Endometrium (tissue), 2 donors: ENCODE data around the gene PPIL3.

Experiments used
- FAIRE-seq: peaks from 2 replicates; lab custom pipeline; 2012; peaks lifted over from hg19 to GRCh38; lab: Jason Lieb, UNC
- donor health status: control.
- donor health status: control.

The PPIL3 gene

DNA sequence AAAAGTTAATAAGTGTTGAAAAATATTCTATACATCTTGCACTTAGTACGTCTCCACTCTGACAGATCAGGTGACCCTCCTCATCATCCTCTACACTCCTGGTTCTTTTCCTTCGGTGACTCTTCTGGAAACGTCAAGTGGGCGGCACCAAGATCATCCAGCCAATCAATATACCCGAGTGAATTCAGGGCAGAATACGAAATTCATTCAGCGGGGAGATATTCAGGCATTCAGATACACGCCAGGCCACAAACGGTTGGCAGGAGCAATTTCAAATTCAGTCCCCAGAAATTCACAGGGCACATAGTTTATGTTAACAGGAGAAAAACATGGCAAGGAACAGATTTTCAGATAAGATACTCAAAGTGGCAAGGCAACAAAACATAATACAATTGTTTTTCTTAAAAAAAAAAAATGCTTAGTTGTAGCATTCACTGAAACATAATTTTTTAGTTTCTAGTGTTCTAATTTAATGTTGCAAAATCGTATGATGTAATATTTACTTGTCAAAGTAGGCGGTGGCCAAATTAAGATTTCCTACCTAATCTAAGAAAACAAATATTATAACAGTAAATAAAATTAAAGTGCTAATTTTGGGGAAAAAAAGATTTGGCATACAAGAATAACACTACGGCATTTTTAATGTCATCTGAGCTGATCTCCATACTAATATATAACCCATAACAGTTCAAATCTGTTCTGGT, 28.6 kb downstream of the PPIL3 start:
- no peak for FAIRE-seq

DNA sequence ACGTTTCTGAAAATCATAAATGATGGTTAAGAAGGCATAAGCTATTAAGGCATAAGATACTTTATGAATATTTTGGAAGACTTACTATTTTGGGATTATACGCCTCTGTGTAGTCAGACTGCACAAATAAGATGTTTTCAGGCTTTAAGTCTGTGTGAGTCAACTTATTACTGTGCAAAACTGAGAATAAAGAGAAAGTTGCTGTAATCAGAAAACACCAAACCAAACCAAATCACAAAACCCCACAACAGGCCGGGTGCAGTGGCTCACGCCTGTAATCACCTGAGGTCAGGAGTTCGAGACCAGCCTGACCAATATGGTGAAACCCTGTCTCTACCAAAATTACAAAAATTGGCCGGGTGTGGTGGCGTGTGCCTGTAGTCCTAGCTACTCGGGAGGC, 32.1 kb downstream of the PPIL3 start:
- no peak for FAIRE-seq

DNA sequence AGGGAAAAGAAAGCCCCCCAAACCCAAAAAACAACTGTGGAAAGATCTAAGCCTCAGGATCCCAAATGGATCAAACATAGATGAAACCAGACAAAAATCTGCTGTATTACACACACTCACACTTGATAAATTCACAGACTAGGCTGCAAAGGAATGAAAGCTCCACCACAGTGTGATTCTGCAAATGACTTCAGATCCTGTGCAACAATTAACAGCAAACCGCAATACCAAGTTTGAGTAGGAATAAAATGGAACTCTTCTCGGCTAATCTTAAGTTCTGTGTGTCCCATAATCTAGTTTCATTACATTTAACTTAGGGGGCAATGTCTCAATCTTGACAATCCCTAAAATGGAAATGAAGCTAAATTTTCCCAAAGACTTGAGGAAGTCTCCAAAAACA, 36.3 kb downstream of the PPIL3 start:
- FAIRE-seq, result no peak

DNA sequence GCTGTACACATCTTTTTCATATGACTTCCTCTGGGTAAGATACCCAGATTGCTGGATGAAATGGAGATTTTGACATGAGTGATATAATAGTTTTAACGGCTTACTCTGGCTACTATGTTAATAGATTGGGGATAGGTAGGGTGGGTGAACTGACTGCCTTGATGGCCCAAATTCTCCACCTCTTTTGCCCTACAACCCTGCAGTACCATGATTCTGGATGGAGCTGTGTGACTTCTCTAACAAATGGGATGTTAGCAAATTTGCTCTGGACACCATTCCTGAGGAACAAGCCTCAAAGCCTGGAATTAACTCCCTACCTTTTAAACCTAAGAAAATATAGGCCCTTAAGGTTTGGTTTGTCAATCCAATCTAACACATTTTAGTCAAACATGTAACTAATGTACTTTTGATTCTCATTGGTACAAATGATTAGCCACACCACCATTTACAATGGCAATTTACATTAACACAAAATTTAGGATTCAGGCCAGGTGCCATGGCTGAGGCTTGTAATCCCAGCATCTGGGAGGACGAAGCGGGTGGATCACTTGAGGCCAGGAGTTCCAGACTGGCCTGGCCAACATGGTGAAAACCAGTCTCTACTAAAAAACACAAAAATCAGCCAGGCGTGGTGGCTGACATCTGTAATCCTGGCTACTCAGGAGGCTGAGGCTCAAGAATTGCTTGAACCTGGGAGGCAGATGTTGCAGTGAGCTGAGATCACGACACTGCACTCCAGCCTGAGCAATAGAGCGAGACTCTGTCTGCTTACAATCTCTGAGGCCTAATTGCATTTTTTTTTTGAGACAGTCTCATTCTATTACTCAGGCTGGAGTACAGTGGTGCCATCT, 37.3 kb downstream of the PPIL3 start:
- no peak for FAIRE-seq

DNA sequence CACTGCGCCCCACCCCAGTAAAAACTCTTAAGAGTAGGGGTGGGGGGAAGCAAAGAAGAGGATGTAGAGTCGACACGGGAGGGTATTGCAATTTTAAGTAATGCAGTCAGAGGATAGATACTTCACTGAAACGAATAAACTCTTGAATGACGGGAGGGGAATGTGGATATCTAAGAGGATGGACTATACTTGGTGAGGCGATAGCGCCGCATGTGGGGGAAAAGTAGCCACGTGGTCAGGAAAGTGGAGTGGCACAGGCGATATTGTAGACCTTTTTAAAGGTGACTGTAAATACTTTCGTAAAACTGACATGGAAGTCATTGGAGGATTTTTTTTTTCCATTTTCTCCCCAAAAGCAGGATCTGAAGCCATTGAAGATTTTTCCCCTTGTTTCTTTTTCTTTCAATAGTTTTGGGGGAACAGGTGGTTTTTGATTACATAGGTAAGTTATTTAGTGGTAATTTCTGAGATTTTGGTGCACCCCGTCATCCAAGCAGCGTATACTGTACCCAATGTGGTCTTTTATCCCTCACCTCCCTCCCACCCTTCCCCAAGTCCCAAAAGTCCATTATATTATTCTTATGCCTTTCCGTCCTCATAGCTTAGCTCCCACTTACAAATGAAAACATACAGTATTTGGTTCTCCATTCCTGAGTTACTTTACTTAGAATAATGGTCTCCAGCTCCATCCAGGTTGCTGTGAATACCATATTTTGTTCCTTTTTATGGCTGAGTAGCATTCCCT, 38.2 kb downstream of the PPIL3 start:
- FAIRE-seq, result no peak

DNA sequence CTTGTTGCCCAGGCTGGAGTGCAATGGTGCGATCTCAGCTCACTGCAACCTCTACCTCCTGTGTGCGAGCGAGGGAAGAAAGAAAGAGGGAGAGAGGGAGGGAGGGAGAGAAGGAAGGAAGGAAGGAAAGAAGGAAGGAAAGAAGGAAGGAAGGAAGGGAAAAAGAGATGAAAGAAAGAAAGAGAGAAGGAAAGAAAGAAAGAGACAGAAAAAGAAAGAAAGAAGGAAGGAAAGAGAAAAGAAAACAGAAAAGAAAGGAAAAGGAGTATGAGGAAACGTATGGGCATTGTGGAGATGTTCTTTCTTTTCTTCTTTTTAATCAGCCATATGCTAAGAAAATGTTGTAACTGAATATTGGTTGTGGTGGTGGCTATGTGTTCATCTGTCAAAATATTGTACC, 40.9 kb downstream of the PPIL3 start:
- FAIRE-seq, result no peak

DNA sequence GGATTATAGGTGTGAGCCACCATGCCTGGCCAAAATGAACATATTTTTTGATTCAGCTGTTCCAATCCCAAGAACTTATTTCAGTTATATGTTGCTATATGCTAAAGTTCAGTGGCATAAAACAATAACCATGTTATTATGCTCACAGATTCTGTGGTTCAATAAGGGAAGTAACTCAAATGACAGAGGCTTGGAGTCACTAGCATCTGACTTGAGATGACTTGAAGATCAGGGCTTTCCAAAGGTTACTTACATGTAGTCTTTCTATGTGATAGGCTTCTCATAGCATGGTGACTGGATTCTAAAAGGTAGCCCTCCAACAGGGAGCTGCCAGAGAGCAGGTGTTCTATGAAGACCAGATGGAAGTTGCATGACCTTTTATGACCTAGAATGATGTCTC, 41.6 kb downstream of the PPIL3 start:
- FAIRE-seq, result no peak

DNA sequence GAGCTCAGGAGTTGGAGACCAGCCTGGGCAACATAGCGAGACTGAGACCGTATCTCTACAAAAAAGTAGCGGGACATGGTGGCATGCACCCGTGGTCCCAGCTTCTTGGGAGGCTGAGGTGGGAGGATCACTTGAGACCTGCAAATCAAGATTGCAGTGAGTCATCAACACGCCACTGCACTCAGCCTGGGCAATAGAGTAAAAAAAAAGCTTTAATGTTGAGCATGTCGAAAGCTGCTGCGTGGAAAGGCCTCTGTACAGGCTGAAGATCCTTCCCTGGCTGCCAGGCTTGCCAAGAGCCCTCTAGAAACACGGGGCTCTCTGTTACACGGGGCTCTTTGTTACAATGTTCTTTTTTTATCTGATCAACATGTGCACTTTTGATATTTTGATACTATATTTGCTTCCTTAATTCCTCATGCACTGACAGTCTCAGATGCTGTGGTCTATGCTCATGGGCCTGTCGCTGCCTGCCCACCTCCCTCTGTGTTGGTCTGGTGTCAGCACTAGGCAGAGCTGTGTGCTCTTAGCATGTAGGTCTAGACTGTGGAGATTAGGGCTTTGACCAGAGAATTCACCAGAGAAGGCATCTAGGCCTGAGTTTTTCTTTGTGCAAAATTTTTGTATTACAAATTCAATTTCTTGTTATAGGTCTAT, 43.1 kb downstream of the PPIL3 start:
- FAIRE-seq, result no peak

DNA sequence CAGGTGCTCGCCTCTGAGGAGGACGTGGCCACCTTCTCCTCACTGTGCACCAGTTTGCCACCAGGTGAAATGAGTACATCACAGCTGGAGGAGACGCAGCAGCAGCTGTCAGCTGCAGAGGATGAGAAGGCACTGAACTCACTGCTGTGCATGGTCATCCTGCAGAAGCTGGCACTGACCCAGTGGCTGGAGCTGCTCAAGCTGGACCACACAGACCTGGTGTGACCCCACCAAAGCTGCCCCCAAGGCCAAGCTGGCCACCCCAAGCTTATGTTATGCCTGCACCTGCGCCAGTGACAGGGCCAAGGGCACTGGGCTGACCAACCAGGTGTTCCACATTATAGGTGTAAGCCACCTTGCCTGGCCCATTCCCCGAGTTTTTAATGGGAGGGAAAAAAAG, 43.7 kb downstream of the PPIL3 start:
- FAIRE-seq, result no peak

DNA sequence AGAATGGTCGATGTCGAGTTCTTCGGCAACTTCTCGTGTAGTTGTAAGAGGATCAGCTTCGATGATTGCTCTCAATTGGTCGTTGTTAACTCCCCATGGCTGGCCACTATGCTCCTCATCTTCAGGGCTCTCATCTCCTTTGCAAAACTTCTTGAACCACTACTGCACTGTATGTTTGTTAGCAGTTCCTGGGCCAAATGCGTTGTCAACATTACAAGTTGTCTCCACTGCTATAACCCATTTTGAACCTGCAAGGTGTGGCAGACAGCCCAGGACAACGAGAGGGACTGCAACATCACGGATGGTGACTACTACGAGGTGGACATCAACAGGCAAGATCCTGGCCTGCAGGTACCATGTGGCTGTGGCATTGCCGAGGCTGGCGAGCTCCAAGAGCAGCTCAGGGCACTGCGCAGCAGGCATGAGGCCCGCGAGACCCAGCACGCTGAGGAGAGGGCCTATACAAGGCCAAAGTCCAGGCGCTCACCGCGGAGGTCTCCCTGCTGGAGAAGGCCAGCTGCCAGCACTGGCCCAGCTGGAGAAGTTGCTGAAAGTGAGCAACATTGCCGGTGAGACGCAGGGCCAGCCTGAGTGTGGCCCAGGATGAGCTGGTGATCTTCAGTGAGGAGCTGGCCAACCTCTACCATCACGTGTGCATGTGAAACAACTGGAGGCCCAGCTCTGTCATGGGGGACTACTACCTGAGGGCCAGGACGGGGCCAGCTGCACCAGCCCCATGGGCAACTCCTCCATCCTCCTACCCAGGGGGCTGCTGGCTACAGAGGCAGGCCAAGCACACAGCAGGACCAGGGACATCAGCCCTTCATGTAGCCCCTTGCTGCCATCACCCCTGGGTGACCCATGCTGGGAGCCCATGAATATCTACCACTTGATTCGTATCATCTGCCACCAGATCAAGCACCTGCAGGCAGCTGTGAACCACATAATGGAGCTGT, 44.6 kb downstream of the PPIL3 start:
- no peak for FAIRE-seq

DNA sequence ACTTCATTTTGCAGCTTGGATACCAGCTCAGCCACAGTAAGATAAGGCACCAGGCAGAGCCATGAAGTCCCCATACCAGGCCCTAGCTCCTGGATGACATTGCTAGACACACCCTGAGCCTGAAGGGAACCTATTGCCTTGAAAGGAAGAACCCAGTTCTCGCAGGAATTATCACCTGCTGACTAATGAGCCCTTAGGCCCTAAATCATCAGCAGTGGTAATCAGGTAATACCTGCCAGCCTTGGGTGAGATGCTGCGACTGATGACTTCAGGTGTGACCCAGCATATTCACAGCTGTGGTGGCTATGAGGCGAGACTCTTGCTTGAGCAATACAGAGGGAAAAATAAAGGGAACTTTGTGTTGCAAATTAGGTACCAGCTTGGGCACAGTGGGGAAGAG, 49.4 kb downstream of the PPIL3 start:
- FAIRE-seq, result no peak

DNA sequence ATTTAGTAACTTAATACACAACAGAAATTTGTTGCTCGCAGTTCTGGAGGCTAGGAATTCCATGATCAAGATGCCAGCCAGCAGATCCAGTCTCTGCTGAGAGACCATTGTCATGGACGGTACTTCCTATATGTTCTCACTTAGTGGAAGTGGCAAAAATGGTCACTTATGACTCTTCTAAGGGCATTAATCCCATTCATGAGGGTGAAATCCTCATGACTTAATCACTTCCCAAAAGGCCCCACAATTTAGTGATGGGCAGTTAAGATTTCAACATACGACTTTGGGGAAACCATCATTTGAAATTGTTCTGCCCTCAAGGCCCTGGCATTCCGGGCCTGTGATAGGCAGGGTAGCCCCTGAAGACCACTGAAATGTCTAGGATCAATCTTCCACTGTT, 54.2 kb downstream of the PPIL3 start:
- FAIRE-seq, result no peak

DNA sequence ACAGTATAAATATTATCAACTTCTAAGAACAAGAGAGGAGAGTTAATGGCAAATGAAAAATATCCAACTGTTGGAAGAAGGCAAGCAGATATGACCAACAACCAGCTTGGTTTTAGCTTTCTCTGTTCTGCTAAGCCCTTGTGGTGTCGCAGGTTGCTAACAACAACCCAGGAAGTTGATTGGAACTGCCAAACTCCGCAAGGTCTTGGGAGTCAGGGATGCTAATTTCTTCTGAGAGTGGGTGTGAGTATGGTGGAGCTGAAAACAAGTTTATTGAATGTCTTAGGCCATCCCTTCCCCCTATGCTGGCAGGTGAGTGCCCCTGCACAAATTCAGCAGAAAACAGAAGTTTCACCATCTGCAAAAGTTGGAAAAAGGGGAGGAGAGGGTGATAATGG, 59.6 kb downstream of the PPIL3 start:
- FAIRE-seq, result no peak

DNA sequence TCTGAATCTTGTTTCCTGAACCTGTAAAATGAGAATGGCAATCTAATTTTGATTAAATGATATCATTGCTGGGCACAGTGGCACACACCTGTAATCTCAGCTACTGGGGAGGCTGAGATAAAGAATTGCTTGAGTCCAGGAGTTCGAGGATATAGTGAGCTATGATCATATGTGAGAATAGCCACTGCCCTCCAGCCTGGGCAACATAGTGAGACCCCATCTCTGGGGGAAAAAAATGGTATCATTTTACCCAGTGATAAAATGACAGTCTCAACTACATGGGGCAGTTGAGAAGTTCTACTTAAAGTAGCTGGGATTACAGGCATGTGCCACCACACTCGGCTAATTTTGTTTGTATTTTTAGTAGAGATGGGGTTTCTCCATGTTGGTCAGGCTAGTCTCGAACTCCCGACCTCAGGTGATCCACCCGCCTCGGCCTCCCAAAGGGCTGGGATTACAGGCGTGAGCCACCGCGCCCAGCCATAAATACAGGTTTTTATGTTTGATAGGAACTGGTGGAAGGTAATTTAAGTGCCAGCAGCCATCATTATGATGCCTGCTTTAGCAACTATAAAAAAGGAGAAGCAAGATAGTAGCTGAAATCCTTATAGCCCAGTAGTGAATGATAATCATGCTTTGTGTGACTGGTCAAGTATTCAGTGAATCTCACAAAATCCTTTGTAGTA, 60.2 kb downstream of the PPIL3 start:
- no peak for FAIRE-seq

DNA sequence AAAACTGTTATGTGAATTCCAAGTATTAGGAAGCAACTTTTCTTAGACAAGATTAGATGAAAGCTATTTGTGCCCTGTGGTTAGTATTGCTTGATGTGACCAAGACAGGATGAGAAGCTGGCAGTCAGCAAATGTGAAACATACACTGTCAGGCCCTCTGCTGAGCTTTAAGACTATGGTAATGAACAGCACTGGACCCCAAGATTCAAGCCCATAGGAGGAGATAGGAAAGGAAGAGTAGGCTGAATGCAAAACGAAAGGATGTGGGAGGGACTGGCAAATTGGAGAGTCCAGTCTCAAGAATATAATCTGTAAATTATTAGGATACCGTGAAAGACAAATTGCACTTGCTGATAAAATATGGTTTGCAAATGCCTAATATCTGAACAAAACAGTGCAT, 60.8 kb downstream of the PPIL3 start:
- FAIRE-seq, result no peak

DNA sequence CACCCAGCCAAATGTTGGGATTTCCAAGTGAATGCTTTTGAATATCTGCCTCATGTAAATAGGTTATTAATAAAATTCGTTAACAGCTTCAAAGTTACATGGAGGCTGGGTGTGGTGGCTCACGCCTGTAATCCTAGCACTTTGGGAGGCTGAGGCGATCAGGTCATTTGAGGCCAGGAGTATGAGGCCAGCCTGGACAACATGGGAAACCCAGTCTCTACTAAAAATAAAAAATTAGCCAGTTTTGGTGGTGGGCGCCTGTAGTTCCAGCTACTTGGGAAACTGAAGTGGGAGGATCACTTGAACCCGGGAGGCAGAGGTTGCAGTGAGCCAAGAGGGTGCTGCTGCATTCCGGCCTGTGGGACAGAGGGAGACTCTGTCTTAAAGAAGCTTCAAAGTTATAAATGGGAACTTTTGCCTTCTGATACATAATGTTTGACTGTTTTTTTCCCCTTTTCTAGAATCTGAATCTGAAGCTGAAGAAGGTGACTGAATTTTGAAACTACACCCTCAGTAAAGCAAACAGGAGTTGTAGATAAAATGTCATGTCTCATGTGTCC, 67.1 kb downstream of the PPIL3 start:
- FAIRE-seq, result no peak
